ENCODE measurements around the gene MSRB3.

DNA sequence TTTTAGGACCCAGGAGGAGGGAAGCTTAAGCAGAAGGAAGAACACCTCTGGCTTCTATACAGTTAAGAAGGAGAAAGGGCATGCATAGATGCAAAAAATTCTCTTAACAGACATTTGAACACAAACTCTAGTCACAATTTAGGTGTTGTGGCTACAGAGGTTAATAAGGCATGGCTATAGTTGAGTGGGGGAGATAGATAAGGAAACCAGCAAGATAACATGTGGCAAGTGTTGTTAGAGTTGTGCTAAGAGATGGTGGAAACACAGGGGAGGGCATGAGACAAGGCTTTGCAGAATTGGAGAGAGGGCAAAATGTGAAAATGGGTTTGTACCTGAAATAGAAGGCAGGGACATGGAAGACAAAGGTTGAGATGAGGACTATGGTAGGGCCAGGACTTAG lies 88.9 kb downstream of the MSRB3 start:
- TF ChIP-seq, protein P1, sequence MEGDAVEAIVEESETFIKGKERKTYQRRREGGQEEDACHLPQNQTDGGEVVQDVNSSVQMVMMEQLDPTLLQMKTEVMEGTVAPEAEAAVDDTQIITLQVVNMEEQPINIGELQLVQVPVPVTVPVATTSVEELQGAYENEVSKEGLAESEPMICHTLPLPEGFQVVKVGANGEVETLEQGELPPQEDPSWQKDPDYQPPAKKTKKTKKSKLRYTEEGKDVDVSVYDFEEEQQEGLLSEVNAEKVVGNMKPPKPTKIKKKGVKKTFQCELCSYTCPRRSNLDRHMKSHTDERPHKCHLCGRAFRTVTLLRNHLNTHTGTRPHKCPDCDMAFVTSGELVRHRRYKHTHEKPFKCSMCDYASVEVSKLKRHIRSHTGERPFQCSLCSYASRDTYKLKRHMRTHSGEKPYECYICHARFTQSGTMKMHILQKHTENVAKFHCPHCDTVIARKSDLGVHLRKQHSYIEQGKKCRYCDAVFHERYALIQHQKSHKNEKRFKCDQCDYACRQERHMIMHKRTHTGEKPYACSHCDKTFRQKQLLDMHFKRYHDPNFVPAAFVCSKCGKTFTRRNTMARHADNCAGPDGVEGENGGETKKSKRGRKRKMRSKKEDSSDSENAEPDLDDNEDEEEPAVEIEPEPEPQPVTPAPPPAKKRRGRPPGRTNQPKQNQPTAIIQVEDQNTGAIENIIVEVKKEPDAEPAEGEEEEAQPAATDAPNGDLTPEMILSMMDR (conservative IDR thresholded peaks at IDR 0.05; ENCODE audit: low read length), result no peak
- no peak for TF ChIP-seq EZH2phosphoT487 (IDR thresholded peaks at IDR 0.05; ENCODE audit: borderline replicate concordance)
